Hepatocyte (in vitro differentiated cells): ENCODE measurements around the gene C6orf141.

ENCODE experiments used
- EZH2 ChIP-seq: fragments of 200-600 bp; sonication (generic); IDR thresholded peaks from 2 replicates; pipeline ENCODE4 v1.6.1; 2016; ENCODE audit warnings: antibody characterized with exemption, mild to moderate bottlenecking, borderline replicate concordance
- EZH2phosphoT487 ChIP-seq: fragments of 200-600 bp; sonication (generic); IDR thresholded peaks from one replicate; pipeline ENCODE4 v1.6.1; 2018; ENCODE audit warnings: antibody characterized with exemption, mild to moderate bottlenecking, low read depth, moderate library complexity; ENCODE audit not compliant: unreplicated experiment, severe bottlenecking
- TF ChIP-seq, protein P1 (sequence below): fragments of 200-600 bp; sonication (generic); IDR thresholded peaks from 2 replicates; pipeline ENCODE4 v1.5.1; 2016; ENCODE audit warnings: antibody characterized with exemption, mild to moderate bottlenecking; ENCODE audit not compliant: poor library complexity

- TF ChIP-seq EZH2, result no peak
- TF ChIP-seq, protein P1, sequence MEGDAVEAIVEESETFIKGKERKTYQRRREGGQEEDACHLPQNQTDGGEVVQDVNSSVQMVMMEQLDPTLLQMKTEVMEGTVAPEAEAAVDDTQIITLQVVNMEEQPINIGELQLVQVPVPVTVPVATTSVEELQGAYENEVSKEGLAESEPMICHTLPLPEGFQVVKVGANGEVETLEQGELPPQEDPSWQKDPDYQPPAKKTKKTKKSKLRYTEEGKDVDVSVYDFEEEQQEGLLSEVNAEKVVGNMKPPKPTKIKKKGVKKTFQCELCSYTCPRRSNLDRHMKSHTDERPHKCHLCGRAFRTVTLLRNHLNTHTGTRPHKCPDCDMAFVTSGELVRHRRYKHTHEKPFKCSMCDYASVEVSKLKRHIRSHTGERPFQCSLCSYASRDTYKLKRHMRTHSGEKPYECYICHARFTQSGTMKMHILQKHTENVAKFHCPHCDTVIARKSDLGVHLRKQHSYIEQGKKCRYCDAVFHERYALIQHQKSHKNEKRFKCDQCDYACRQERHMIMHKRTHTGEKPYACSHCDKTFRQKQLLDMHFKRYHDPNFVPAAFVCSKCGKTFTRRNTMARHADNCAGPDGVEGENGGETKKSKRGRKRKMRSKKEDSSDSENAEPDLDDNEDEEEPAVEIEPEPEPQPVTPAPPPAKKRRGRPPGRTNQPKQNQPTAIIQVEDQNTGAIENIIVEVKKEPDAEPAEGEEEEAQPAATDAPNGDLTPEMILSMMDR, result no peak
- no peak for TF ChIP-seq EZH2phosphoT487
Measured at GRCh38 chr6:49550492-49551077, at the start of gene C6orf141.
